ENCODE measurements around the gene CAND2.

- TF ChIP-seq CTCF (IDR thresholded peaks at IDR 0.05; ENCODE audit: poor library complexity) (peak; percentile 47), EZH2 (IDR thresholded peaks at IDR 0.05; ENCODE audit: borderline replicate concordance) (no peak), EZH2phosphoT487 (IDR thresholded peaks at IDR 0.05; ENCODE audit: low read depth, severe bottlenecking, unreplicated experiment) (no peak)
Measured at GRCh38 chr3:12822725-12823373, 26.4 kb downstream of the CAND2 start.

Measured in hepatocyte (in vitro differentiated cells).